GM12891 (cell line): ENCODE measurements around the gene CD276.

Experiments used
- DNase-seq: peaks from one replicate; pipeline ENCODE4 v3.0.0; 2011; ENCODE audit warnings: low spot score; ENCODE audit not compliant: insufficient read length
- FAIRE-seq: peaks from 2 replicates; lab custom pipeline; 2011; peaks lifted over from hg19 to GRCh38; lab: Jason Lieb, UNC
- PAX5 ChIP-seq: IDR thresholded peaks from 2 replicates; pipeline ENCODE4 v1.6.1; 2011; ENCODE audit warnings: low read length, moderate library complexity, mild to moderate bottlenecking; ENCODE audit not compliant: insufficient read depth, severe bottlenecking
- POLR2A ChIP-seq: IDR thresholded peaks from 2 replicates; pipeline ENCODE4 v1.6.1; 2011; ENCODE audit warnings: low read depth, low read length, control low read depth
- POLR2AphosphoS5 ChIP-seq: IDR thresholded peaks from 2 replicates; pipeline ENCODE4 v1.6.1; 2011; ENCODE audit warnings: low read depth, low read length, control low read depth
- POU2F2 ChIP-seq: IDR thresholded peaks from 2 replicates; pipeline ENCODE4 v1.6.1; 2011; ENCODE audit warnings: low read depth, mild to moderate bottlenecking, control low read depth, low read length, moderate library complexity
- SPI1 ChIP-seq: IDR thresholded peaks from 2 replicates; pipeline ENCODE4 v1.6.1; 2011; ENCODE audit warnings: low read depth, low read length, control low read depth
- TAF1 ChIP-seq: IDR thresholded peaks from 2 replicates; pipeline ENCODE4 v1.6.1; 2011; ENCODE audit warnings: low read depth, low read length, control low read depth

The CD276 gene

DNA sequence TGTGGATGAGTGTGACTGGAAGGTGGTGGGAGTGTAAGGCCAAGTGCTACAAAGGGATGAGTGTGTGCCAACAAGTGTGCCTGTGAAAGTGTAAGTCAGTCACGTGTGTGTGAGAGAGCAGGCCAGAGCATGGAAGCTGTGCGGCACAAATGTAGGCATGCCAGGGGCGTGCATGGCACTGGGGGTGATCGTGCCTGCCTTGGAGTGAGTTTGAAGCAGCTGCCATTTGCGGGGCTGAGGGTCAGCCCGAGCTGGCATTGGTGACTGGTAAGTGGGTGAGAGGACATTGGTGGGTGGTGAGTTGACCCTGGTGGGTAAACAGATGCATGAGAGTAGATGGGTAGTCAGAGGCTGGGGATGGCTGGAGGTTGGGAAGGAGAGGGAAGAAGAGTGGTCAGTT is 24.5 kb downstream of the CD276 start:
- FAIRE-seq (peak; percentile 72), DNase-seq (no peak)
- TF ChIP-seq SPI1: no peak
- TF ChIP-seq POLR2AphosphoS5: no peak
- no peak for TF ChIP-seq PAX5
- no peak for TF ChIP-seq POU2F2
- TF ChIP-seq POLR2A: no peak
- TF ChIP-seq TAF1: no peak

DNA sequence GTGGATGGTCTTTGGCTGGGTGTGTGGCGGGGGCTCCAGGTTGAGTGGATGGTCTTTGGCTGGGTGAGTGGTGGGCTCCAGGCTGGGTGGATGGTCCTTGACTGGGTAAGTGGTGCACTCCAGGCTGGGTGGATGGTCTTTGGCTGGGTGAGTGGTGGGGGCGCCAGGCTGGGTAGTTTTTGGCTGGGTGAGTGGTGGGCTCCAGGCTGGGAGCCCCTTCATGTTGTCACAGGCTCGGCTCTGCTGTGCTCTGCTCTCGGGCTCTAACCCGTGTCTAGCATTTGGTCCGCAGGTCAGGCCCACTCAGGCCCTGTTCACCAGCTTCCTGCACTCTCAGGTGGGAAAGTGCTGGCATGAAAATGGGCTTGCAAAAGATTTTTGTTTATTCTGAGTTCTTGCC is 25.1 kb downstream of the CD276 start:
- TF ChIP-seq POLR2A (no peak), TAF1 (no peak), SPI1 (no peak), POLR2AphosphoS5 (no peak), PAX5 (no peak), POU2F2 (no peak)
- DNase-seq (no peak), FAIRE-seq (no peak)

DNA sequence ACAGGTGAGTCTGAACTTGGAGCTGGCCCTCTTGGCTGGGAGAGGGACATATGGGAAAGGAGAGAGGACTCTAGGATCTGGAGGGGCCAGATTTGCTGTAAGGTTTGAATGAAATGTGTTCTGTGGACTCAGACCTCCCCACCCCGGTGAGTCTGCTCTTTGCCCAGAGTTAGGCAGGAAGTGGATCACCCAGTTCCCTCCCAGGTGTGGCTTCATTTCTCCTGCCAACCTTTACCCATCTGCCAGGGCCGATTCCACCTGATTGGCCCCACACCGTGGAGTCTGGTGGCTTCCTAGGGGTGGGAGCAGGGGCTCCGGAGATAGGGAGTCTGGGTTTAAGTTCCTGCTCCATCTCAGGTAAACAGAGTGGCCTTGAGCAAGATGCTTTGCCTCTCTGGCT is 25.5 kb downstream of the CD276 start:
- DNase-seq (no peak), FAIRE-seq (no peak)
- TF ChIP-seq POLR2A (no peak), POLR2AphosphoS5 (no peak), TAF1 (no peak)

DNA sequence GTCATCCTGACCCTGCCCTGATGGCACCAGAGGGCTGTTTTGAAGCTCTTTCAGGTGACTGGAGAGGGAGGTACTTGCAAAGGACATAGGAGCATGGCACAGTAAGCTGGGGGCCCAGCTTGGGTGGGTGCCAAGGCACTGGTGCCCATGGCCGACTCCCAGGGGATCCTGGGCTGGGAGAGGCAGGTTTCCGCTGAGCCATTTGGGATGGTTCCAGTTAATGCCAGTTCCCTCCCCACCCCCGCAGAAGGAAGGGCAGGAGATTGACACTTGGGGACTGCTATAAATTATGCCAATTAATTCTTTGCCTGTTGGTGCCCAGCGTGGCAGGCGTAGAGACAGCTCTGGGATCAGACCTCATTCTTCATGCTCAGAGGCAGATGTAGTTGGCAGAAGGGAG is 26.1 kb downstream of the CD276 start:
- FAIRE-seq (no peak), DNase-seq (no peak)
- TF ChIP-seq TAF1: no peak
- no peak for TF ChIP-seq POU2F2
- no peak for TF ChIP-seq POLR2AphosphoS5

DNA sequence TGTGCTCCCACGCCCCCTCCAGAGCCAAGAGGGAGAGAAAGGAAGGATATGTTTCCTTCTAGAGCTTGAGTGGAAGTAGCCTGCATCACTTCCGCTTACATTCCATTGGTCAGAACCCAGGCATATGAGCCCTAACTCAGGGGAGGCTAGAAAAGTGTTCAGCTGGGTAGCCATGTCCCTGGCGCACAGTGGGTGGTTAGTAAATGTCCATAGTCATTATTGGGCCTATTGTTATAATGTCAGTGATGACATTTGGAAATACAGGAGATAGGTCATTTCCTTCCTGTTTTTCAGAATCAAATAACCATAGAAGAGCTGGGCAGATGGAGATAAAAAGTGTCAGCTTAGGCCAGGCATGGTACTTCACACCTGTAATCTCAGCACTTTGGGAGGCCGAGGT is 27.3 kb downstream of the CD276 start:
- TF ChIP-seq POU2F2: no peak
- no peak for TF ChIP-seq PAX5
- no peak for TF ChIP-seq SPI1
- no peak for TF ChIP-seq POLR2AphosphoS5
- TF ChIP-seq POLR2A: no peak
- TF ChIP-seq TAF1: no peak
- DNase-seq (no peak), FAIRE-seq (no peak)

DNA sequence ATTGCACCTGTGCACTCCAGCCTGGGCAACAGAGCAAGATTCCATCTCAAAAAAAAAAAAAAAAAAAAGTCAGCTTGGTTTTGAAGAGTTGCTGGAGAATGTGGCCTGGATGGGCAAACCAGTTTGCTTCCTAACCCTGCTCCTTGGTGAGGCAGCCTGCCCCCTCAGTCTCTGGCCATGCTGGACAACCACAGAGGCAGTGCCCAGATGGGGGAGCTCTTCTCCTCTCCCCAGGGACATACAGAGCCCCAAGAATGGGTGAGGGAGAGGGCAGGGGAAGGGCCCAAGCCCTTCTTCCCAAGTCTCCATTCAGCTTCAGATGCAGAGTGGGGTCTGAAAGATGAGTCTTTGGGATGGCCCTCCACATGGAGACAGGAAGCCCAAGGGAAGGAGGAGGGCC is 27.9 kb downstream of the CD276 start:
- TF ChIP-seq POLR2A: no peak
- no peak for TF ChIP-seq SPI1
- TF ChIP-seq TAF1: no peak
- TF ChIP-seq POU2F2: no peak
- TF ChIP-seq PAX5: no peak
- TF ChIP-seq POLR2AphosphoS5: no peak
- no peak for DNase-seq
- no peak for FAIRE-seq

DNA sequence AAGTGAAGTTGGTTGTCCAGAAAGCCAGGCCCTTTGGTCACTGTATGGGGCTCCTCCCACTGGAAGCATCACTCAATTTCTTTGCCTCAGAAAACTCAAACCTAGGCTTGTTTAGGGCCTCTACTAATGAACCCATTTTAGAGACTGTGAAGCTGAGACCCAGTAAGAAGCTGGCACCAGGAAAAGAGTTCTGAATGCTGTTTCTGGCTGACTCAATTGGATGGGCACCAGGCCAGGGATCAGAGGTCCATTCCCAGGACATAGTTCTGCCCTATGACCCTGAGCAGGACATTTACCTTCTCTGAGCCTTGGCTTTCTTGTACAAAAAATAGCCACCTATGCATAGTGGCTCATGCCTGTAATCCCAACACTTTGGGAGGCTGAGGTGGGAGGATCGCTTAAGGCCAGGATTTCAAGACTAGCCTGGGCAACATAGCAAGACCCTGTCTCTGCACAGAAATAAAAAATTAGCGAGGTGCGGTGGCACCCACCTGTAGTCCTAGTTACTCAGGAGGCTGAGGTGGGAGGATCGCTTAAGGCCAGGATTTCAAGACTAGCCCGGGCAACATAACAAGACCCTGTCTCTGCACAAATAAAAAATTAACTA is 30.6 kb downstream of the CD276 start:
- DNase-seq (no peak), FAIRE-seq (no peak)
- TF ChIP-seq POLR2A (no peak), POLR2AphosphoS5 (no peak), SPI1 (no peak), PAX5 (no peak), POU2F2 (no peak), TAF1 (no peak)

DNA sequence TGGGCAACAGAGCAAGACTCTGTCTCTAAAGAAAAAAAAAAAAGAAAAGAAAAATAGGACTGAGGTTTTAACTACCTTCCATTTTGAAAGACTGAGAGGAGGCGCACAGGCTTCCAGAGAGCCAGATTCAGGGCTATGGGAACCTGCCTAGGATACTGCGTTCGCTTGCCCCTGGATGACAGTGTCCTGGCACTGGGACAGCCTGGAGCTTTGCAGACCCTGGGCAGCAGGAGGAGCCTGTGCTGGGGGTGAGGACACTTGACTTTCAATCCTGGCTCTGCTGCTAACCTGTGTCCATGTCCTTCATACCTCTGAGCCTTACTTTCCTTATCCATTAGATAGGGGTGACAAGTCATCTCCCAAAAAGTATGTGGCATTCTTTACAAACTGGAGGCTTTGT is 31.2 kb downstream of the CD276 start:
- TF ChIP-seq PAX5: no peak
- no peak for TF ChIP-seq POU2F2
- FAIRE-seq (no peak), DNase-seq (no peak)

DNA sequence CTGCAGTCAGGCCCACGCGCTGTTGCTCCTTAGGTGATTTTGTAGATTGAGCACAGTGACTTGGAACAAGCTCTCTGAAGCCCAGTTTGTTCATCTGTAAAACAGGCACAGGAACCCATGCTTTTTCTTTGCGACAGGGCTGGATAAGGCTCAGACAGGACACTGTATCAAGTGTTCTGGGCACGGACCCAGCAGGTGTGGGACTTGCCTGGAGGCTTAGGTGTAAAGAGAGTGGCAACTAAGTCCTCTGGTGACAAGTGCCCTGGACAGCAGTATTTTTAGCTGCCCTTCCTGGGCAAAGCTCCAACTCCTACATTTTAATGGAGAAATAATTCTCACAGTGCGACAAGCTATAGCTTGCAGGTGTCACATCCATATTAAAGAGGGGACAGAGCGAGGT is 32.2 kb downstream of the CD276 start:
- no peak for DNase-seq
- TF ChIP-seq POLR2A (no peak), POLR2AphosphoS5 (no peak), TAF1 (no peak), SPI1 (no peak), POU2F2 (no peak), PAX5 (no peak)
- no peak for FAIRE-seq

DNA sequence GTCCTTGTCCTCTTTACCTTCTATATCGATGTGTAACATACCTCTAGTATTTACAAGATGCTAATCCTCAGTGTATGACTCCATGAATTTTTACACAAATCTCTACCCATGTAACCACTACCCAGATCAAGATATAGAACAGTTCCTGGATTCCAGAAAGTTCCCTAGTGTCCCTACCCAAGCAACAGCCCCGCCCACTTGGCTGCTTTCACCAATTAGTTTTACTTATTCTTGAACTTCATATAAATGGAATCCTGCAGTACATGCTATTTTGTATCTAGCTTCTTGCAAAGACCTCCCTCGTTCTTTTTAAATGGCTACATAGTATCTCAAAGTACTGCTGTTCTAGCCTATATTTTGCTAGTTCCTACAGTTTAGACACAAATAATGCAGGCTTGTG is 33.0 kb downstream of the CD276 start:
- FAIRE-seq (no peak), DNase-seq (no peak)
- TF ChIP-seq POU2F2 (no peak), PAX5 (no peak), TAF1 (no peak), POLR2A (no peak), SPI1 (no peak), POLR2AphosphoS5 (no peak)

DNA sequence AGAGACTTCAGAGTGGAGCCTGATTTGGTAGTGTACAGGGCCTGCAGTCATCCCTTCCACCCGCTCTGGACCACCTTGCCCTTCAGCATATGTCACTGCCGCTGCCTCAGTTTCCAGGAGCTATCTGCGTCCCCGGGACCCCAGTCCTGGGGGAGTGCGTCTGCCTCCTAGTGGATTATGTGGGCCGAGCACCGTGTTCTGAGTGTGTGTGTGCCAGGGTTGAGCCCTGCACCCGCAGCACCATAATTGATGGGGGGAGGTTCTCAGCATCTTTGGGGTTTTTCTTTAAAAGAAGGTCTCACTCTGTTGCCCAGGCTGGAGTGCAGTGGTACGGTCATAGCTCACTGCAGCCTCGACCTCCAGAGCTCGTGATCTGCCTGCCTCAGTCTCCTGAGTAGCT is 33.6 kb downstream of the CD276 start:
- DNase-seq: no peak
- TF ChIP-seq POU2F2: no peak
- TF ChIP-seq TAF1: no peak
- TF ChIP-seq SPI1: no peak
- TF ChIP-seq POLR2AphosphoS5: no peak
- TF ChIP-seq PAX5: no peak
- no peak for TF ChIP-seq POLR2A
- no peak for FAIRE-seq

DNA sequence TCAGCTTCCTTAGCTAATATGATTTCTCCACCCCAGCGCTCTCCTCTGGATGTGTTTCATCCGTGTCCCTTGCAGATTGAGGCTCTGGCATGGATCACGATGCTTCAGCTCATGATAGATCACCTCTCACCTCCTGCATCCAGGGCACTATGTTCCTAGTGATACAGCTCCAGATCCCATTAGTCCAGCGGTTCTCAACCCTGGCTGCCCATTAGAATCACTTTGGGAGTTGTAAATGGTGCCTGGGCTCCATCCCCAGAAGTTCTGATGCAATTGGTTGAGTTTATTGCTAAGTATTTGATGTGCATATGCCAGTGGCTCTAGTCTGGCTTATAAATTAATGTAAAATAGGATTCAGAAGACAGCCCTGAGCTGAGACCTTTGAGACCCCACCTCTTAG is 34.5 kb downstream of the CD276 start:
- no peak for TF ChIP-seq PAX5
- TF ChIP-seq POLR2A: no peak
- no peak for TF ChIP-seq POU2F2
- no peak for TF ChIP-seq TAF1
- TF ChIP-seq POLR2AphosphoS5: no peak
- TF ChIP-seq SPI1: no peak

More for the DNA sequence above, 34.5 kb downstream of the CD276 start:
- FAIRE-seq: no peak
- no peak for DNase-seq
